Stromal cell of bone marrow (primary cell): Measurements from ENCODE around the gene ELF1.
"Not testable (repeated sequence)": the region's sequence is repeated elsewhere in the genome, so short reads cannot be mapped to it uniquely, and the experiment has no call there.

ENCODE experiments used
- DNase-seq: peaks from one replicate; pipeline ENCODE4 v3.0.0-alpha.2; 2012; ENCODE audit warnings: low read depth

Gene ELF1

DNA sequence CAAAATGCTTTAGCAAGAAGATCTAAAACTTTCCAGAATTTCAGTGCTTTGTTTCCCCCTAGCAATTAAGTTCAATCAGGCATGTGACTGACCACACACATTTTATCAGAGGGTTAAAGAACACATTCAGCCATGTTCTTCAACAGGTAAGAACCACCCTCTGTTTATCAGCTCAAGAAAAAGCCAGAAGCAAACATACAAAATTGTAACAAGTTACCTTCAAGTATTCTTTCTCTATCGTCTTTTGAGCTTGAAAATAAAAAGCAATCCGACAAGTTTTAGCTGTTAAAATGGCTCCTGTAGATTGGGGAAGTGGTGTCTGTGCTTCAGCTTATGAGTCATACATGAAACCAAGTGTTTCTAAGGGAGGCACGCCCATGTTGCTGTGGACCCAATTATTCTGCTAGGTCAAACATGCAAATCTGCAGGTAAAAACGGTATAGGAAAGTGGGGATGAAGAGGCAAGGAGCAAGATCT is at the start of gene ELF1:
Gene ELF1 (minus strand): TSS at position 306 of the 477 bp plus-strand sequence. CDS start 37,262 bp downstream, outside the sequence.
- peak; percentile 59 for DNase-seq

DNA sequence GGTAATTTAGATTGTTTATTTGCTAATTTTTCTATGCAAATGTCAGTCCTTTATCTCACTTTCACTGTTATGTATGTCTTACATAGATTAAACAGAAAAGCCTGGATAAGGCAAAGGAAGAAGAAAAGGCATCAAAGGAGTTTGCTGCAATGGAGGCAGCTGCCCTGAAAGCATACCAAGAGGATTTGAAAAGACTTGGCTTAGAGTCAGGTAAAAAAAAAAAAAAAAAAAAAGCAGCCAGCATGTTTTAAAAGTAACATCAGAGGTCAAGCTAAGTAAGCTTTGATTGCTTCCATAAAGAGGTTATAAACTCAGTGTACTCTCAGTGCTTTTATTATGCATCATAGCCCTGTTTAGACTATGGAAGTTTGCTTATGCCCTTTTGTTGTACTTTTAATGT is 46.0 kb upstream of the ELF1 start:
- DNase-seq: no peak

DNA sequence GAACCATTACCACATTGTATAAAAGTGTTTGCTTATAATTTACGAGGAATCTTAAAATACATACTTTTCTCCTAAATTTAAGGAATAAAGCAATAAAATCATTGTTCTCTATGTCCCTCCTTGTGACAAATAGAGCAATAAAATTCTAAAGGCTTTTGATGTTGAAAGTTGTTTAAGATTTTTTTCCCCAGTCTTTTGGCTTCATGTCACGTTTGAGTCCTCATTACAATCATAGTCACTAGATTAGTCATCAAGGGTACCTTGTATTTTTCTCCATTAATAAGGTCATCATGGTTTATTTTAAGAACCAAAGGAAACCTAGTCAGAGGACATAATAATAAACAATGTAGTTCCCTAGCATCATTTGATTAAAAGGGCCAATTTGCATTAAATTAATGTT is 45.4 kb upstream of the ELF1 start:
- DNase-seq: no peak

DNA sequence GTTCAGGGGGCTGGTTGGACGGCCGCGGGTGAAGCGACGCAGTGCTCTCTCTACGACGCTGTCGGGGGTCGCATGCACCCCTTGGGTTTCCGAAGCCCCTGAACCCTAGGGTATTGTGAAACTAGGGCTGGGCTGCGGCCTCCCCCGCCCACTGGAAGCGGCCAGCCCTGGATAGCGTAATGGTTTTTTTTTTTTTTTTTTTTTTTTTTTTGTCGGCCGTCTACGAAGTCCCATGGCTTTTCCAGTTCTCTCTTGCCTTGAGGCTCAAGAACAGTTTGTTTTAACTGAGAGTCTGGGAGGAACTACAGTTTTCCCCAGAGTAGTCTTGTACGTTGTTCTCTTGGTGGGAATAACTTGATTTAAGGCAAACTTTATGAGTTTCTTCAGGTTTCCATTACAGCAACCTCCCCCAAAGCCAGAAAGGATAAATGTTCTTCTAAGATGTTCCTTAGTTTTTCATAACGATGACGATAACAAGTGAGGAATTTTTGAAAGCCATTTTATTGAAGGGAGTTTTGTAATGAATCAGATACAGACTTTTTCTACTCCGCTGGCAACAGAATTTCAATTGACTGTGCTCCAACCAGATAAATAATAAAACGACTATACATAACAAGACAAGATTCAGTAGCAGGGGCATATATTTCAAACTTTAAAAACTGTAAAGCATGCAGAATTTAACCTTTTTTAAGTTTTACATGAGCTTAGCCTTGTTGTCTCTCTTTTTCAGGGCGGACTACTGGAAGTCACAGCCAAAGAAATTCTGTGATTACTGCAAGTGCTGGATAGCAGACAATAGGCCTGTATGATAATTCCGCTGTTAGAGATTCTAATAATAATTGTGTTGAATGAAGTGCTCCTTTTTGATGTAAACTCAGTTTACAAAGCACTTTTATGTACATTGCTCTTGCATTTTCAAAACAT is 43.1 kb upstream of the ELF1 start:
- DNase-seq: no peak

DNA sequence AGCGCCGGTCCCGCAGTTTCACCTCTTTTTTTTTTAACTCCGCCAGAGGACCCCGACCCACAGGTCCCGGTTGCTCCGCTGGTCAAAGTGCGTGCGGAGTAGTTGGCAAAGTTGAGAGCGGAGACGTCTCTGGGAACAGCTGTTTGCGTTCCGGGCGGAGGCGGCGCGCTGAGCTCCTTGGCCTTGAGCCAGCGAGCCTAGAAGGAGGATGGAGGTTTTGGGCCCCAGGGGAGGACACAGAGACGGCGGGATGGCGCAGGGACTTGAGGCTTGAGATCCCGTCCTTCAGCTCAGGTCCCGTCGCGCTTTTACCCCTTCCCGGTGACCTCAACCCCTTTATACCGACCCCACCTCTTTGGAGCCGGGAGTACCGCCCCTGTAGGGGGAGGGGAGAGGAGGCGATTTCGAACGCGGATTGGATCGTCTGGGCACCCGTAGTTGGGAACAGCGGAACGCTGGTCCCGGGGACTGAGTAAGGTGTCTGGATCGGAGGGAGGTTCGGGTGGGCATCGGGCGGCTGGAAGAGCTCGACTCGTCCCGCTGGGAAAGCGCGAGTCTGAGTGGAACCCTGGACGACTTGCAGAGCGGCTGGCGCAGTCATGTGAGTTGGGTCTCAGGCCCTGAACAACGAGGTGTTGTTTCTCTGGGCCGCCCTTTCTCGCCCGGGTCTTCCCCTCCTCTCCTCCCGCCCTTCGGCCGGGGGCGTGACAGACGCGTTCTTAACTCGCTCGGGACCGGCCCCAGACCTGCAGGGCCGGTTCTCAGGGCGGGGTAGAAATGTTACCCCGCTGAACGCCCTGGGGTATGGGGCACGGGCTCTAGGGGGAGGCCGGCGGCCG is 42.2 kb upstream of the ELF1 start, which contains the start of gene WBP4:
Gene WBP4 (plus strand): TSS at position 435 of the 839 bp plus-strand sequence. CDS start 165 bp downstream, at position 600.
- DNase-seq: peak; percentile 88

DNA sequence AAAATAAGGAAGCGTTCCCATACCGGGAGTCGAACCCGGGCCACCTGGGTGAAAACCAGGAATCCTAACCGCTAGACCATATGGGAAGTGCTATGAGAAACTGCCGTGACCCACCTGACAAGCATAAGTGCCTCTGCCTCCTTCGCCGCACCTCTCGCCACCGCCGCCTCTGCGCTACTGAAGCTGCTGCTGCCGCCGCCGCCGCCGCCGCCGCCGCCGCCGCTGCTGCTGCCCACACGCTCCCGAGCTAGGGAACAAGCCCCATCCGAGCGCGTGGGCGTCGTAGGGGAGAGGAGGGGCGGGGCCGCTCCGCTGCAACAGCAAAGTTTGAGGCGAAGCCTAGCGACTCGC is 41.6 kb upstream of the ELF1 start:
- peak; percentile 65 for DNase-seq

DNA sequence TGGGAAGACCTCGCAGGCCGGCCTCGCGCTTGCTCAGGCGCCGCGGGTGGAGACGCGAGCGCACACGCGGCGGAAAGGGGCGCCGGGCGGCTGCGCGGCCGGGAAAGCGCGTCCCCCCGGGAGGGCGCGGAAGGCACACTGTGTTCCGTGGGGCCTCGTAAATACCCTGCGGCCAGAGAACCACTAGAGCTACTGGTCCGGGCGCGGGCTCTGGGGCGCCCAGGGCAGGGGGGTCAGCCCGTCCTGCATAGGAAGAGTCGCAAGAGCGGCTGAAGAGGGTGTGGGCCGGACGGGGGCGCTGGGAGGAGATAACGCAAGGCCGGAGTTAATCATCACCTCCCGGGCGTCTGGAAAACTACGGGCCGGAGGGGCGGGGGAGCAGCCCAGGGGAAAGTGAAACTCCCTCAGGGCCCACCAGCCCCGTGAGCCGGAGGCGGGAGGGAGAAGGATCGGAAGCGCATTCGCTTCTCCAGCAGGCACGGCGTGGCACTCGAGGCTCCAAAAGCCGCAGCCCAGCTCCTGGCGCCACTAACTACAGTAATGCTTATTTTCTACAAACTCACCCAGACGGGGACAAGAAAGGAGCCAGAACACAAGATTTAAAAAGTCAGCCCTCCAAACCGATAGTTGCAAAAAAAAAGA is 41.1 kb upstream of the ELF1 start:
- peak; percentile 77 for DNase-seq

DNA sequence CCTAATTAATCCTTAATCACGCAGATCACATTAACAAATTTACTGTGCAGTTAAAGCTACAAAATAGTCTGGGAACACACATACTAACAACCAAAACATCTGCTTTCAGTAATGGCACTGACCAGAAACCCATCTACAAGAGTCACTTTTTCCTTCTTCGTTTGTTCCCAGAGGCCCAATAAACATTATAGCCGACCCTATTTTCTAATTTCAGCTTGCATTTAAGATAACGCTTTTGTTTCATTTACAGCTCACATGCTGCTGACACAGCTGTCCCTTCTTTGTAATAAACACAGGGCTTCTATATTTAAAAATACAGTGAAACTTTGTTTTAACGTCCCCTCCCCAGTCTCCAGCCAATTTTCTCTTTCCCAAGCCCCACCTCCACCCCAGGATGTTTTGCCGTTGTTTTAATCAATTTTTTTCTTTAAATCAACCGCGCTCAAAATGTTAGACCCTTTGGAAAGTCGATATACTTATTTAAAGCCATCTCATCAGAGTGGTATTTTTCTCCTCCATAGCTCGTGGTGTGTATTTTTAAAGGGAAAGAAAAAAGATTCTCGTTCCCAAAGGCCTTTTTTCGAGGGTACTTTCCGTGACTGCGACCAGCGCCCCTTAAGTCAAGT is 40.5 kb upstream of the ELF1 start:
- no peak for DNase-seq

DNA sequence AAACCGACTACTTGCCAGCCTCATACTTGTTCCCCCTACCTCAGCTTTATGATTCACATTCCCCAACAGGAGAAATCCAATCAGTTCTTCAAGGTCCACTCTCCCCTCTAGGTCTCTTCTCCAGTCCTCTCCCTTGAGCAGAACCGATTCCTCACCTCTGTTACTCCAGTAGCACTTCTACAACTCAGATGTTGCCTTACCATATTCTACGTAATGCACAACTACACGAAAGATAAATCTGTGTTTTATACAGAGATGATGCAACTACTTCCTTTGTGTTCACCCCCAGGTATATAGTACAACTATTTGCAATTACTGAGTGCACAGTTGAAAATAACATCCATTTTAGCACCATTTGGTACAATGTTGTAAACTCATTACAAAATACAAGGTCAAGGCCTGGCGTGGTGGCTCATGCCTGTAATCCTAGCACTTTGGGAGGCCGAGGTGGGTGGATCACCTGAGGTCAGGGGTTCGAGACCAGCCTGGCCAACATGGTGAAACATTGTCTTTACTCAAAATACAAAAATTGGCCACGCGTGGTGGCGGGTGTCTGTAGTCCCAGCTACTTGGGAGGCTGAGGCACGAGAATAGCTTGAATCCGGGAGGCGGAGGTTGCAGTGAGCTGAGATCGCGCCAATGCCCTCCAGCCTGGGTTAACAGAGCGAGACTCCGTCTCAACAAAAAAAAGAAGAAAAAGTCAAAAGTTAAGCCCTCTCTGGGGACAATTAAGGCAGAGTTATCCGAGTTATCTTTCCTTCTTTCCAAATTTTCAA is 39.4 kb upstream of the ELF1 start:
- DNase-seq: no peak

DNA sequence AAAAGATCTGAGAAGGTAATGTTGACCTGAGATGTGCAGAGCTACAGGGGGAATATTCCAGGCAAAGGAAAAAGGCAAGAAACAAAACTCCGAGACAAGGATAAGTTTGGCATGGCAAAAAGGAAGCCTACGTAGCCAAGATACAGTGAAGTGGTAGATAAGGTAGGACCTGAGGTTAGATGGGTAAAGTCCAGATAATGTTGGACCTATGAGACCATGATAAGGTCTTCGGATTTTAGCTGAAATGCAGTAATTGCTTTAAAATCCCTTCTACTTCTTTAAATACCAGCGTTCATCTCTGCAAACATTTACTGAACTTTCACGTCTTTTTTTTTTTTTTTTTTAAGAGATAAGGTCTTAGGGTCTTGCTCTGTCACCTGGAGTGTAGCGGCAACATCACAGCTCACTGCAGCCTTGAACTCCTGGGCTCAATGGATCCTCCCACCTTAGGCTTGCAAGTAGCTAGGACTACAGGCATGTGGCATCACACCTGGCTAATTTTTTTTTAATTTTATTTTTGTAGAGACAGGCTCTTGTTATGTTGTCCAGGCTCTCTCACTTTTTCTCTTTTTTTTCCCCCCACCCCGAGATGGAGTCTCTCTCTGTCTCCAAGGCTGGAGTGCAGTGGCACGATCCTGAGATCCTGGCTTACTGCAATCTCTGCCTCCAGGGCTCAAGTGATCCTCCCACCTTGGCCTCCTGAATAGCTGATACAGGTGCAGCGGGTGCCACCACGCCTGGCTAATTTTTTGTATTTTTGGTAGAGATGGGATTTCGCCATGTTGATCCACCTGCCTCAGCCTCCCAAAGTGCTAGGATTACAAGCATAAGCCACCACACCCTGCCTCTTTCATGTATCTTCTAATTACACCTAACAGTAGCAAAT is 38.0 kb upstream of the ELF1 start:
- DNase-seq: no peak

DNA sequence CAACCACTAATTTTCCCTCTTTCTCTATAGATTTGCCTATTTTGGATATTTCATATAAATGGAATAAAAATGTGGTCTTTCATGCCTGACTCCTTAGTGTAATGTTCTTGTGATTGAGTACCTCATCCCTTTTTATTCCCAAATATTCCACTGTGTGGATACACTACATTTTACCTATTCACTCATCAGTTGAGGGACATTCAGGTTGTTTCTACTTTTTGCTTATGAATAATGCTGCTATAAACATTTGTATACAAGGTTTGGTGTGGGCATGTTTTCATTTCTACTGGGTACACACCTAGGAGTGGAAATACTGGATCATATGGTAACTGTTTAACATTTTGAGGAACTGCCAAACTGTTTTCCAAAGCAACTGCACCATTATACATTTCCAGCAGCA is 37.1 kb upstream of the ELF1 start:
- no peak for DNase-seq

DNA sequence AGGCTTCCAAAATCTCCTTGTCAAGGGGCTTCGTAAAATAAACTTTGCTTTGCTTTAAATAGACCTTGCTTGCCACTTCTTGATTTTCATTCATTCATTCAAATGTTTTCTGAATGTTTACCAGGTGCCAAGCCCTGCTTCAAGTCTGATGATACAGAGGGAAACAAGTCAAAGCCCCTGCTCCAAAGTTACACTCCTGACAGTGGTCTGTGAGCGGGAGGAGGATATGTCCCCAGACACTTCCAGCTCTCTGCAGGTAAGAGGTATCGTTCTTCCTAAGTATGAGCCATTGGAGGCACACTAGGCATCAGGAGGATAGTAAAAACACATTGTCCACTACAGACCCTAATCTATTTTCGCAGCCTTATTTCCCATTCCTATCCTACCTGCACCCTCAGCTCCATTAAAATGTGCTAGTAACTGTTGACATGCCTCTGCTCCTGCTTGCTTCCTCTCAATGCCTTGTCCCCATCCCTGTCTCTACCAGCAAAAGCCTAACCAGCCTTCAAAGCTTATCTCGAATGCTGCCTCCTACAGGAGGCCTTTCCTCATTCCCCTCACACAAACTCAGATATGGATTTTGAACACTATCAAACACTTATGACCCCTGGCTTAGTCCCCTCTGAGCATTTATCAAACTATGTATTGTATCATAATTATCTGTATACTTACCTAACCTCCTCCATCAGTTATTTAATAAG is 36.0 kb upstream of the ELF1 start:
- DNase-seq: no peak

DNA sequence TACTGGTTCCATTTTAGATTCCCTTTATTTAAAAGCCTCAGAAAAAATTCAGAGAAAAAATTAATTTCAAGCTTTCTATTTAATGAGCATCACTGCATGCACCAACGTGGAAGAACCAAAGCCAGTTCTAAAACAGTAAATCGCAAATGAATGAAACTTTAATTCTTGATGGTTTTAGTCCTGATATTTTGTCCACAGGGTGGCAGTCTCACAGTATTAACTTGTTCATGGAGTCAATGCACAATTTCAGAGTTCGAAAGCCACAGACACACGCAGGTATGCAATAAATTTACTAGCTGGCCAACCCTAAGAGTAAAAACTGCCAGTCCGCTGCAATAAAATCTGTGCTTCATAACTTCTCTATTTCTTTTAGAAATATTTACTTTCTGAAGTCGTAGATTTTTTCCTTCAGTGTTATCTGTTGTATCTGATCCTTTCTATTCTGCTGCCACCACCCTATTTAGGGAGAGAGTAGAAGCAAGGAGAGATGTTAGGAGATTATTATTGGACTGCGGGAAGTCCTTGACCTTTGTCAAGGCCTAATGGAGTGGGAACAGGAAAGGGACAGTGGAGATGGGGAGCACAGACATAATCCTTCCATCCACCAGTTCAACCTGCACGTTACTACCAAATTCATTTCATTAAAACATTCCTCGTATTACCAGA is 35.2 kb upstream of the ELF1 start:
- peak; percentile 41 for DNase-seq

DNA sequence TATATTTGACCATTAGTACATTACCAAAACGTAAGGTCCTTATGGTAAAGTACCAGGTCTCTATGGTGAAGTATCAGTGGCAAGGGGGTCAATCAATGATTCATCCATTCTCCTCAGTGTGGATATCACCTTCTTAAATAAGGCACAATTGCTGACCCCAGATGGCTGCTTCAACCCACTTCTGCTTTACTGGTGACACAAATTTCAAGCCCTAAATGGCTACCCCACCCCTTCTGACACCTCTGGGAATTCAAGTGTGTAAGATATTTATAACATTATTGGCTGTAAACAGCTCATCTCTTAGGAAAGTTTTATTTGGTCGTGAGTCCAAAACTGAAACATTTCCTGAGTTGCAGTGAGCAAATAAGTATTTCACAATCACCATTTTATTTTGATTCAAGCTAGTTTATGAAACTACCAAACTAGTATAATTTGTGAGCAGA is 34.3 kb upstream of the ELF1 start:
- peak; percentile 62 for DNase-seq

DNA sequence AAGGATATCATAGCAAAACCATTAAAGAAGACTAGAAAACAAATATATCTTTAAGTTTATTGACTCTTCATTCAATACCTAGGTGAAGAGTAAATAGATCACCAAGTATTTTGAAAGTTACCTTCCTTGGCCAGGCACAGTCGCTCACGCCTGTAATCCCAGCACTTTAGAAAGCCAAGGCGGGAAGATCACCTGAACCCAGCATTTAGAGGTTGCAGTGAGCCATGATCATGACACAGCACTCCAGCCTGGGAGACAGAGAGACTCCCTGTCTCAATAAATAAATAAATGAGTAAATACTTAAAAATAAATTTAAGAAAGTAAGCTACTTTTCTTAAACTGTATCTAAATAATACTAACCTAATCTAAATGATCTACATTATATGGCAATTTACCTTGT is 33.3 kb upstream of the ELF1 start:
- DNase-seq: no peak

DNA sequence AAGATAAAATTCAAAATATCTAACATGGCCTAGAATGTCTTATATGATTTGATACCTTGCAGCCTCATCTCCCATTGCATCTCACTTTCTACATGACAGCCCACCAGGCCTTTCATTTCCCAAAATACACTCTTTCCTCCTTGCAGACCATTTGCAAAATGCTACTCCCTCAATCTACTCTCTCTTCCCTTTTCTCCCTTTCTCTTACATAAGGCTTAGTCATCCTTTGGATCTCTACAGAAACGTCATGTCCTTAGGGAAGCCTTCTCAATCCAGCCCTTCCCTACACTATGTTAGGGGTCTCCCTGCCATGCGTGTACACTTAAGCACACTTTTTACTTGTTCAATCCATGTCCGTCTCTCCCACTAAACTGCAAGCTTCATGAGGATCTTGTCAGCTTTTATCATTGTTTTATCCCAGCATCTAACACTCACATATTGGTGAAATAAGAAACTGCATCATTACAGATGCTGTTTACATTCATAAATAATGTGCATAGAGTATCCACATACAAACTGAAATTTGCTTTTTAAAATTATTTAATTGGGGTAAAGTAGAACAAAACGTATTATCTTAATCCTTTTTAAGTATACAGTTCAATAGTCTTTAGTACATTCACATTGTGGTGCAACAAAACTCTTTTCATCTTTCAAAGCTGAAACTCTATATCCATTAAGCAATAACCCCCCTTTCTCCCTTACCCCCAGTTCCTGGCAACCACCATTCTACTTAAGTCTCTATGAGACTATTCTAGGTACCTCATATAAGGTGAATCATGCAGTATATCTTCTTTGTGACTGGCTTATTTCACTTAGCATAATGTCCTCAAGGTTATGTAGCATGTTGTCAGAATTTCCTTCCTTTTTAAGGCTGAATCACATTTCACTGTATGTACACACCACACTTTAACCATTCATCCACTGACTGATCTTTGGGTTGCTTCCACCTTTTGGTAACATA is 30.6 kb upstream of the ELF1 start:
- no peak for DNase-seq

DNA sequence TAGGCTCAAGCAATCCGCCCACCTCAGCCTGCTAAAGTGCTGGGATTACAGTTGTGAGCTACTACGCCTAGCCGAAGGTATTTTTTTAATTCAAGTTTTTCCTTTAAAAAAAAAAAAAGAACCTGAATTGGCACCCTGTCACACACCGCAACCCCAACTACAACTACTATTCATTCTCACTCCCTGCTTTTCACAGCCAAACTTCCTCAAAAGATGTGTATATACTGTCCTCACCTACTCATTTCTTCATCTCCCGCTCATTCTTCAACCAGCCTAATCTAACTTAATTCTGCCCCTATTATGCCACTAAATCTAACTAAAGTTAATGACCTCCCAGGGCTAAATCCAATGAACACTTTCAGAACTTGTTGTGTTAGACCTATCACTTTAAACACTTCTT is 29.5 kb upstream of the ELF1 start:
- DNase-seq: no peak

DNA sequence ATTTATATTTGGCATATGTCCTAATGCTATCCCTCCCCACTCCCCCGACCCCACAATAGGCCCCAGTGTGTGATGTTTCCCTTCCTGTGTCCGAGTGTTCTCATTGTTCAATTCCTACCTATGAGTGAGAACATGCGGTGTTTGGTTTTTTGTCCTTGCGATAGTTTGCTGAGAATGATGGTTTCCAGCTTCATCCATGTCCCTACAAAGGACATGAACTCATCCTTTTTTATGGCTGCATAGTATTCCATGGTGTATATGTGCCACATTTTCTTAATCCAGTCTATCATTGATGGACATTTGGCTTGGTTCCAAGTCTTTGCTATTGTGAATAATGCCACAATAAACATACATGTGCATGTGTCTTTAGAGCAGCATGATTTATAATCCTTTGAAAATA is 23.3 kb upstream of the ELF1 start:
- DNase-seq: not testable (repeated sequence)
